Eye (tissue), 1 donor: ENCODE results near the gene IGIP.
A peak's percentile ranks its signal among the peaks of the same experiment; 100 is the strongest.

ENCODE experiments used
- DNase-seq: peaks from one replicate; pipeline ENCODE4 v3.0.0-alpha.2; 2015

IGIP gene

GRCh38 chr5:140111859-140112551 lies 13.7 kb upstream of the IGIP start:
- DNase-seq: peak; percentile 42

DNA sequence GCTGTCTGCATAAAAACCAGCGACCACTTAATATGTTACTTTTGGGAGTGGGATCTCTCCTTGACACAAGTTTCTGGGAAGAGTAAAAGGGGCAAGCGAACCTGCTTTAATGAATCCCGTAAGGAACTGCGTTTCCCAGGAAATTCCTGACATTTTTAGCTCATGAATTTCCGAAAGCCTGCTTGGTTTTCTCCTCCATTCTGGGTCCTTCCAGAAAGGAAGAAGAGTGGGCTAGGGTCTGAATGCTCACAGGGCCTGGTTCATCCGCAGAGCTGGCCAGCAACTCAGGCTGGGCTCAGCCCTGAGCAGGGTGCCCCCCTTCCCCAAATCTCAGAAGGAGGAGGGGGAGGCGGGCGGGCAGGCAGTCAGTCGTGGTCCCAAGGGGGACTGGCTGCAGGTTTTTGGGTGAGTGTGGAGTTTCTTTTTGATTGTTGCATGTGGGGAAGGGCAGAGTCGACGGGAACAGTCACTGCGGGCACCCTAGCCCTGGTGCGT lies 13.0 kb upstream of the IGIP start:
- peak; percentile 49 for DNase-seq

GRCh38 chr5:140113180-140113698 lies 12.5 kb upstream of the IGIP start:
- no peak for DNase-seq

DNA sequence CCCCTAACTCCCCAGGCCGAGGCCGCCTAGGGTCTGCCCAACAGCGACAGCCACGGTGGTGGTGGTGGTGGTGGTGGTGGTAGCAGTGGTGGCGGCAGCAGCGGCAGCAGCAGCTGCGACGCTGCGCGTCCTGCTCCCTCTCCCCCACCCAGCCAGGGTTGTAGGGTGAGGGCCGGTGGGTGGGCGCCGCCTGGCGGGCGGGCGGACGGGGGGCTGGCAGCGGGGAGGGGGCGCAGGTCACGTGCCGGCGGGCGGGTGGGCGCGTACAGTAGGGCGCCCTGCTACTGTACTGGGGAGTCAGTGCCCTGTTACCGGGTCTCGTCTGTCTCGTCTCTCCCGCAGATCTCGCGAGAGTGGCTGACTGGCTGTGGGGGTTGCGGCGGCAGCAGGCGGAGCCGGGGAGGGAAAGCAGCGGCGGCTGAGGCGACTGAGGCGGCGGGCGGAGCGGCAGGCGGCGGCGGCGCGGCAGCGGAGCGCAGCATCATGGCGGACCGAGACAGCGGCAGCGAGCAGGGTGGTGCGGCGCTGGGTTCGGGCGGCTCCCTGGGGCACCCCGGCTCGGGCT lies 12.0 kb upstream of the IGIP start, which contains the start of gene PURA:
Gene PURA (plus strand): TSS at position 411 of the 565 bp plus-strand sequence. CDS start 73 bp downstream, at position 484.
- peak; percentile 97 for DNase-seq

- peak; percentile 86 for DNase-seq
Measured at GRCh38 chr5:140114341-140115185, 11.2 kb upstream of the IGIP start.

GRCh38 chr5:140115186-140115500 lies 10.6 kb upstream of the IGIP start:
- DNase-seq: no peak

- no peak for DNase-seq
Measured at GRCh38 chr5:140116716-140117115, 9.0 kb upstream of the IGIP start.

DNA sequence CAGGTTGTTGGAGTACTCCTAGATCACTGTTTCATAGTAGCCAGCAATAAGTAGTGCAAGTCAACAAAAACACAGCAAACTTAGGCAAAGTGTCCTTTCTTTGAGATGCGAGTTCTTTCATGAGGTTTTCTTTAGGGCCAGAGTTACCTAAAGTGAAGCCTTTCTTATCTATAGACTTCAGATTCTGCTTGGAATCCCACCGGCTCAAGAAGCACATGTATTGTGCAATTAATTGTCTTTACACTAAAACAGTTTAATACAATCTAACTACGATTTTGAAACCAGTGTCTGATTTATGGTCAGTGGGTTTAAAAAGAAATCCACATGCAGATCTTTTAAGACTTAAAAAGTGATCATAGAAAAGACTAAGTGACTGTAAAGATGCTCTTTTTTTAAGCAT lies 8.2 kb upstream of the IGIP start:
- DNase-seq: no peak

GRCh38 chr5:140118302-140118936 lies 7.3 kb upstream of the IGIP start:
- DNase-seq: no peak

DNA sequence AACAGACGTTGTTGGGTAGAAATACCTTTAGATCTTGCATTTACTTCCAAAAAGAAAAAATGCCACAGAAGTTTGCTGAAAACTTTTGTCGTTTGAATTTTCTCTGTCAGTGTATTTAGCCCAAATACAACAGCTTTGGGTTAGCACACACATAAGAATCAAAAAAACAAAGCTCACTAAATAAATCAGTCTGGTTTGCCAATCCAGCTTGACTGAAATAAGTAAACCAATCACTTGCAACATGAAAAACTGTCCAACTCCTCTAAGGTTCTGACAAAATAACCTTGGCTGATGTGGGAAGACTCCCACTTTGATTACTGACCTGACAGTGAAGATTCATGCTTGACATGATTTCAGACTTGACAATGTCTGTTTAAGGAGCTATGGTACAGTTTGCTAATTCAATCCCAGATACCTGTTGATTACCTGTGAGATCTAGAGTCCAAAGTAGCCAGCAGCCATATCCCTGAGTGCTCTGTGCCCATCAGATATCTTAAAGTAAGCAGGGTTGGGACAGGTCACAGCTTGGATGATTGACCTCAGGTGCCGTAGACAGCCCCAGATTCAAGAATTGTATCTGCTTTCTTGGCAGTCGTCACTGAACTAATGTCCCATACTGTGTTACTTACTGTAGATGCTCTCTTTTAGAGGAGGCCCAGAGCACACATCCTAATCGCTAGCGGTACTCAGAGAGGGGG lies 727 bp downstream of the IGIP start:
- DNase-seq: no peak

DNA sequence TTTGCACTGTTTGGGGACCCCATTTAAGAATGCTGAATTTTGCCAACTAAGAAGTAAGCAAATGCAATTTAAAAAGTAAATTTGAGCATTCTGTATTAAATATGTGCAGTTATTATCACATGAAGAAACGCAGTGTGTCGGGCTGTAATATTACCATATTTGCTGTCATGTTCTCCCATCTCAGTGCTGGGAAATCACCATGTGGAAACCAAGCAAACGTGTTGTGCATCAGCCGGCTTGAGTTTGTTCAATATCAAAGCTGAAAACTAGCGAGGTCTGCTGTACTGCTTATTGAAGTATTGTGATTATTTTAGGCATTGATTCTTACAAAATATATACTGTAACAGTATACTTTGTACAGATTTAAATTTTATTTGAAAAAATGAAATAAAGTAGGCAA lies 2.6 kb downstream of the IGIP start:
- DNase-seq: no peak

GRCh38 chr5:140130949-140131733 lies 5.4 kb downstream of the IGIP start:
- no peak for DNase-seq

- DNase-seq: no peak
Measured at GRCh38 chr5:140131967-140132409, 6.3 kb downstream of the IGIP start.

GRCh38 chr5:140133514-140134167 lies 7.9 kb downstream of the IGIP start:
- DNase-seq: no peak

GRCh38 chr5:140134277-140134935 lies 8.7 kb downstream of the IGIP start:
- DNase-seq: no peak

DNA sequence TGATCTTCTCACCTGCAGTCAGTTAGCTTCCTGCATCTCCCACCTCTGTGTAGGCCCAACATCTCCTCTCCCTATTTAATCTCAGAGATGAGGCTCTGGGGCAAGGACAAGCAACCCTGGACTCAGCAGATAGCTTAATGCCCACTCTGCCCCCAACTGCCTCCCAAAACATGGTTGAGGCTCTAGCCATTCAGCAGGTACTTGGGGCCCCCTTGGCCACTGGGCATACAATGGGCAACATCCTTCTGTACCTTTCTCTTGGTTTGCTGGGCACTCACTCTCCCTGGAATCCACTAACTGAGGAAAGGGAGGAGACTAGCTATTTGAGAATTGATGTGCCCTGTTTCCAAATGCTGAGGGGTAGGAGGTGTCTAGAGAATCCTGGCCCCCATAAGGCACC lies 9.4 kb downstream of the IGIP start:
- DNase-seq: no peak

GRCh38 chr5:140136624-140137023 lies 10.9 kb downstream of the IGIP start:
- DNase-seq: no peak

GRCh38 chr5:140140435-140140834 lies 14.7 kb downstream of the IGIP start:
- DNase-seq: no peak

DNA sequence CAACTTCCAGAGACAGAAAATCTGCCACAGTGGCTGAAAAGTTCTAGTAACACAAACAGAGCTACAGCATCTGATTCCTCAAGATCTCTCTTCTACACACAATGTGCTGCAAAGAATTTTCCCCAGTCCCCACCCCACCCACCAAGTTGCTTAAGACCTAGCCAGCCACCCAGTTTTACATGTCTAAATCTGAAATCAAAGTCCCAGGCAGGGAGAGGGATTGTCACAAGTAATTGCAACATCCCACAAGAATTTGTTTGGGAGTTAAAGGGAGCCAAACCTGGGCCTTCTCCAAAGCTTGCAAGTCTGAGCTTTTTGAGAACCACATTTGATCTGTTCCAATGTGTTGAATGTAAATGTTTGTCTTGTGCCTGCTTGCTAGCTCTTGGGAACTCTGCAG lies 15.5 kb downstream of the IGIP start:
- DNase-seq: no peak

DNA sequence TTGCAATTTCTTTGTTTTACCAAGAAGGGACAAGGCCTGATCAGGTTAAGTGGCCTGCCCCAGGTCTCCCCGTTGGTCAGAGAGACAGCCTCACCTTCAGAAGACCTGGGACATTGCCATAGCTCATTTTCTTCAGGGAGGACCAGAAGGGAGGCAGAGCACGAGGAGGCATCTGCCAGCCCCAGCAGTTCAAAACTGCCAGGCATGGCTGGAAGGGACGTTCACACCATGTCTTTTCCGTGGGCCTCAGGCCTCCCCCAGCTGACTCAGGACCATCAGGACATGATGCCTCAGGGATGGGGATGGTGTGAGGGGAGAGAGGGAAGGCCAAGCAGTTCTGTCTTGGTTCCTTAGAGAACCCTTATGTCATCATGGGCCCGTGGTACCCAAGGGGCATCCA lies 16.5 kb downstream of the IGIP start:
- no peak for DNase-seq
